Measurements from ENCODE around the gene HRG.

Gene HRG

DNA sequence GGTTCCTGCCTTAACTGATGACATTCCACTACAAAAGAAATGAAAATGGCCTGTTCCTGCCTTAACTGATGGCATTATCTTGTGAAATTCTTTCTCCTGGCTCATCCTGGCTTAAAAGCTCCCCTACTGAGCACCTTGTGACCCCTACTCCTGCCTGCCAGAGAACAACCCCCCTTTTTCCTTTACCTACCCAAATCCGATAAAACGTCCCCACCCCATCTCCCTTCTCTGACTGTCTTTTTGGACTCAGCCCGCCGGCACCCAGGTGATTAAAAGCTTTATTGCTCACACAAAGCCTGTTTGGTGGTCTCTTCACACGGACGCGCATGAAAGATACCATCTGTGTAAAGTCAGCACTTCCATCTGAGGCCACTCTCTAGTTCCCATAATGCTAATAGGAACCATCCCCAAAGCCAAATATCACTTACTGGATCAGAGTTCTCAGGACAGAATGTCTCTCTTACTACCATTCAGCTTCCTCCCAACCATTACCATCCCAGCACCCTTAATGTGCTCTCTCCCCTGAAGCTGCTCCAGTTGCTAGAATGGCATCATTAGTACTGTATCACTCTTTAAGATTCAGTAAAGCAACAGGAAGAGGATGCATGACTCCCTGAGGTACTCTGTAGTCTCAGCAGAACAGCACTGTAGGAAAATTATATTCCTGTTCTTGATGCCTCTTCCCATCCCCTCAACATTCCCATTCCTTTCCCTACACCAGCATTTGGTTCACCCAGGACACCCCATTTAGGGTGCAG is 2.3 kb upstream of the HRG start:
- no peak for DNase-seq (ENCODE audit: low read depth)
- no peak overlapping the region for H3K4me3 ChIP-seq (replicated peaks; ENCODE audit: low read depth, low read length)
- TF ChIP-seq, protein P1, sequence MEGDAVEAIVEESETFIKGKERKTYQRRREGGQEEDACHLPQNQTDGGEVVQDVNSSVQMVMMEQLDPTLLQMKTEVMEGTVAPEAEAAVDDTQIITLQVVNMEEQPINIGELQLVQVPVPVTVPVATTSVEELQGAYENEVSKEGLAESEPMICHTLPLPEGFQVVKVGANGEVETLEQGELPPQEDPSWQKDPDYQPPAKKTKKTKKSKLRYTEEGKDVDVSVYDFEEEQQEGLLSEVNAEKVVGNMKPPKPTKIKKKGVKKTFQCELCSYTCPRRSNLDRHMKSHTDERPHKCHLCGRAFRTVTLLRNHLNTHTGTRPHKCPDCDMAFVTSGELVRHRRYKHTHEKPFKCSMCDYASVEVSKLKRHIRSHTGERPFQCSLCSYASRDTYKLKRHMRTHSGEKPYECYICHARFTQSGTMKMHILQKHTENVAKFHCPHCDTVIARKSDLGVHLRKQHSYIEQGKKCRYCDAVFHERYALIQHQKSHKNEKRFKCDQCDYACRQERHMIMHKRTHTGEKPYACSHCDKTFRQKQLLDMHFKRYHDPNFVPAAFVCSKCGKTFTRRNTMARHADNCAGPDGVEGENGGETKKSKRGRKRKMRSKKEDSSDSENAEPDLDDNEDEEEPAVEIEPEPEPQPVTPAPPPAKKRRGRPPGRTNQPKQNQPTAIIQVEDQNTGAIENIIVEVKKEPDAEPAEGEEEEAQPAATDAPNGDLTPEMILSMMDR (IDR thresholded peaks at IDR 0.05; ENCODE audit: low read length, missing control alignments), result no peak

- DNase-seq (ENCODE audit: low read depth), result no peak
- TF ChIP-seq, protein P1 (IDR thresholded peaks at IDR 0.05; ENCODE audit: low read length, missing control alignments), result no peak
- H3K4me3 ChIP-seq (replicated peaks; ENCODE audit: low read depth, low read length), result no peak overlapping the region
Observed at GRCh38 chr3:186664119-186664495, 1.7 kb upstream of the HRG start.

DNA sequence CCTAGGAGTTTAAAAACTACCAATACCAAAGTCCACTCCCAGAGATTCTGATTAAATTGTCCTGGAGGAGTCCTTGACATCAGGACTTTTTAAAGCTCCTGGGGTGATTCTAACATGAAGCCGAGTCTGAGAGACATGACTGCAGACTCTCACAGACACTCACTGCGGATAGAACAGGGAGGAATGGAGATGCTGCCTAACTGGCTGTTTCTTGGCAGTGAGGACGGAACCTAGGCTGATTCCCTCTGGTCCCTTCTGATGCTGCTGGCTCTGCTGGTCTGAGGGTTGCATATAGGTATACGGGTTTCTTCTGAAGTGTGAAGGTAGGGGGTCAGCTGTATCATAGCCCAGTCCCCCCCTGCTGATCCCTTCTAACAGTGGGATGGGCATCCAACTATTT is 1.3 kb upstream of the HRG start:
- no peak overlapping the region for H3K4me3 ChIP-seq (replicated peaks; ENCODE audit: low read depth, low read length)
- DNase-seq (ENCODE audit: low read depth), result no peak
- TF ChIP-seq, protein P1 (IDR thresholded peaks at IDR 0.05; ENCODE audit: low read length, missing control alignments), result no peak

- DNase-seq (ENCODE audit: low read depth), result no peak
- no peak overlapping the region for H3K4me3 ChIP-seq (replicated peaks; ENCODE audit: low read depth, low read length)
- TF ChIP-seq, protein P1 (IDR thresholded peaks at IDR 0.05; ENCODE audit: low read length, missing control alignments), result no peak
Observed at GRCh38 chr3:186668426-186668825, 2.6 kb downstream of the HRG start.

DNA sequence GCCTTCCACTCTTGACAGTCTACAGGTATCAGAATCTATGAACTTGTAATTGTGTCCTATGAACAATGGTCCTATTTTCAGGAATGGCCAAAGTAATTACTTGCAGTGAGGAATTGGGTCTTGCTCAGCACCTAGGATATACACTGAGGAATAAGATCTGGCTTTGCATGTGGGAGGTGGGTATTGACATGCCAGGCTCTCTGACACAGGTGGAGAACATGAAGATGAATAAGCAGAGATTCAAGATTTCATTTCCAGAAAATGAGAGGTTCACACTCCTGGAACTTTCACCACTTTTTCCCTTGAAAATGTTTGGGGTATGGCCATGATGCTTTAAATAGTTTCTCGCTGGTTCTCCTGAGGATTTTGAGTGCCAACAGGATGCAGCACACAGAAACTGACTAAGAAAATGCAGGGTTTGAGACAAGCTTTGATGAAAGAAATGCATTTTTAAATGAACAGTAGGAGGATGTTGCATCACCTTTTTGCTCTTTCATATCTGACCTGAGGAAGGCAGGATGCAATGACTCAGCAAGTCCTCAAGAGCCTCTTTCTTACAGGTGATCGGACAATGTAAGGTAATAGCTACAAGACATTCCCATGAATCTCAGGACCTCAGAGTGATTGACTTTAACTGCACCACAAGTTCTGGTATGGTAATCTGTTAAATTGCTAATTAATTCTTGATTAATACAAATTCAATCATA is 3.7 kb downstream of the HRG start:
- H3K4me3 ChIP-seq (replicated peaks; ENCODE audit: low read depth, low read length), result no peak overlapping the region
- TF ChIP-seq, protein P1 (IDR thresholded peaks at IDR 0.05; ENCODE audit: low read length, missing control alignments), result no peak
- peak; percentile 2 for DNase-seq (ENCODE audit: low read depth)

DNA sequence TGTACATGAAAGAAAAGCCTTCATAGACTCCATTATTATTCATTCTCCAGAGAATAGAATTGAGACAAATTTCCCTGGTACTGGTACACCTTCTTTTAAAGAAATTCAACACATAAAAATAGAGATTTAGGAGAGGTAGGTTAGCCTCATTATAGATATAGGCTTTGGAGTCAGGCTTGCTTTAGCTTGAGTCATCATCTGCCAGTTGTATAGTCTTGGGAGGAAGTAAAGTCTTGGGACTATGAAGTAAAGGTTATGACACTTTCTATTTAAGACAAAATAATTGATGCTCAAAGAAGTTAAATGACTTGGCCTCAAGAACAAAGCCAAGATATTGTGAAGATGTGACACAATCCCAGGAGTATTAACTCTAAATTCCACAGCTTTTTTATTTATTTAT is 4.3 kb downstream of the HRG start:
- TF ChIP-seq, protein P1 (IDR thresholded peaks at IDR 0.05; ENCODE audit: low read length, missing control alignments), result no peak
- H3K4me3 ChIP-seq (replicated peaks; ENCODE audit: low read depth, low read length), result no peak overlapping the region
- DNase-seq (ENCODE audit: low read depth), result no peak

Measured in fibroblast of pulmonary artery (primary cell).